ENCODE measurements around the gene PRKAG2. TPM values are rescaled to one million over a fixed set of nuclear protein-coding genes. Genes with fewer than 3 reads are reported as not detected.

Gene PRKAG2
- total RNA-seq, 4 donors from 2014 or later = 38.8 to 94.4 (median 73.2) TPM

DNA sequence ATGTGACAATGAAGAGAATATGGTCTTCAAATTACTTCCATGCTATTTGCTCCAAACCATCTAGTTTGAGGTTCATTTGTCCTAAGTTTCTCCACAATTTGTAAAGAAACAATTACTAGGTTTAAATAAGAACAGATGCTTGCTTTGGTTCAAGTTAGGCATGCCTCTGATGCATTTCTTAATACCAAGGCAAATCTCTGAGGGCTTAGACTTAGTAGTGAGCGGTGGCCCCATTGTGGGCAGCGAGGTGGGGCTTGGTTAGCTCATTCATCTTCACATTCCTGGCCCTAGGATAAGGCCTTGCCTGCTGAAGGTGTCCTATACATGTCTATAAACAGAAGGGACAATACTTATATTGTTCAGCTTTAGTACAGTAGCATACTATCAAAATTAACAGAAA lies 304.8 kb downstream of the PRKAG2 start:
- DNase-seq = no peak
- TF ChIP-seq, protein P1, sequence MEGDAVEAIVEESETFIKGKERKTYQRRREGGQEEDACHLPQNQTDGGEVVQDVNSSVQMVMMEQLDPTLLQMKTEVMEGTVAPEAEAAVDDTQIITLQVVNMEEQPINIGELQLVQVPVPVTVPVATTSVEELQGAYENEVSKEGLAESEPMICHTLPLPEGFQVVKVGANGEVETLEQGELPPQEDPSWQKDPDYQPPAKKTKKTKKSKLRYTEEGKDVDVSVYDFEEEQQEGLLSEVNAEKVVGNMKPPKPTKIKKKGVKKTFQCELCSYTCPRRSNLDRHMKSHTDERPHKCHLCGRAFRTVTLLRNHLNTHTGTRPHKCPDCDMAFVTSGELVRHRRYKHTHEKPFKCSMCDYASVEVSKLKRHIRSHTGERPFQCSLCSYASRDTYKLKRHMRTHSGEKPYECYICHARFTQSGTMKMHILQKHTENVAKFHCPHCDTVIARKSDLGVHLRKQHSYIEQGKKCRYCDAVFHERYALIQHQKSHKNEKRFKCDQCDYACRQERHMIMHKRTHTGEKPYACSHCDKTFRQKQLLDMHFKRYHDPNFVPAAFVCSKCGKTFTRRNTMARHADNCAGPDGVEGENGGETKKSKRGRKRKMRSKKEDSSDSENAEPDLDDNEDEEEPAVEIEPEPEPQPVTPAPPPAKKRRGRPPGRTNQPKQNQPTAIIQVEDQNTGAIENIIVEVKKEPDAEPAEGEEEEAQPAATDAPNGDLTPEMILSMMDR (IDR thresholded peaks at IDR 0.05) = no peak
- TF ChIP-seq POLR2A (IDR thresholded peaks at IDR 0.05) = no peak
- Histone ChIP-seq H3K4me1 (no peaks in the 10 kb centered on the region), H3K4me3 (no peak overlapping the region), H3K36me3 (peaks cover 0 to 41% (median 0%) of the 10 kb centered on the region in 3 donors), H3K27ac (no peak overlapping the region), H3K9me3 (no peaks in the 10 kb centered on the region), H3K27me3 (no peaks in the 10 kb centered on the region)

DNA sequence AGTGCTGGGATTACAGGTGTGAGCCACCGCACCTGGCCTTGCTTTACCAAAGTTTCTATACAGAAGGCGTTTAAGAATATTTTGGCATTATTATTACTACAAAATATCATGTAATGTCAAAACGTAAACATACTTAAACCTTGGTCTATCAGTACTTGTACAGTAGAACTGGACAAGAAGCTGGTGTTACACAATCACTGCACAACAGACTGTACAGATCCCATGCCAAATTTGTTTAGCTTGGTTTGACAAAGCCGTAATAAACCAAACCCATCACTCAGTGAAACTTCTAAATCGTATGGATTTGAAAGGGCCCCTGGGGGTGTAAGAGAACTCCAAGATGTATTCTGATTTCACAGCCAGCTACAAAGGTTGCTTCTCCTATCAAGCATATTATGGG lies 305.4 kb downstream of the PRKAG2 start:
- TF ChIP-seq POLR2A (IDR thresholded peaks at IDR 0.05) = no peak
- TF ChIP-seq, protein P1 (IDR thresholded peaks at IDR 0.05) = no peak
- Histone ChIP-seq H3K4me3 (no peak overlapping the region), H3K27ac (no peak overlapping the region), H3K36me3 (peaks cover 0 to 45% (median 0%) of the 10 kb centered on the region in 3 donors), H3K27me3 (no peaks in the 10 kb centered on the region), H3K9me3 (no peaks in the 10 kb centered on the region), H3K4me1 (no peaks in the 10 kb centered on the region)
- no peak for DNase-seq

DNA sequence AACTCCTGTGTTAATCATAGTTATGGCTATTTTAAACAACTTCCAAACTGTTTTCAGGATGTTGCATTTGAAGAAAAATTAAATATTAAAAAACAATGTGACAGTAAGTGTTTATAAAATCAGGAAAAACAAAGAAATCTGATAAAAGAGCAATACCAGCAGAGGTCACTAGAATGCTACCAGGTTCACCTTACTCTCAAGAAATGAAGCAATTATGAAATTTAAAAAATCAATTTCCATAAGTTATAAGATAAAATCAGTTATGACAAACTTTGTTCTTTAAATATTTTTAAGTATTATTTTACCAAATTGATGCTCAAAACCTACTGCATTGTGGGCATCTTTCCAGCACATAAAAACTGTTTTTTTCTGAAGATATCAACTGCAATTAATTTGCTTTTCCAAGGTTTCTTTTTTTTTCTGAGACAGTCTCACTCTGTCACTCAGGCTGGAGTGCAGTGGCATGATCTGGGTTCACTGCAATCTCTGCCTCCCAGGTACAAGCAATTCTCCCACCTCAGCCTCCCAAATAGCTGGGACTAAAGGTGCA lies 306.5 kb downstream of the PRKAG2 start:
- H3K4me3 ChIP-seq = no peak overlapping the region
- no peak for TF ChIP-seq POLR2A (IDR thresholded peaks at IDR 0.05)
- TF ChIP-seq, protein P1 (IDR thresholded peaks at IDR 0.05) = peak in 4 of 6 experiments; percentile 27 to 45 (median 40)
- no peaks in the 10 kb centered on the region for H3K4me1 ChIP-seq
- H3K36me3 ChIP-seq = peaks cover 0 to 53% (median 0%) of the 10 kb centered on the region in 3 donors
- H3K9me3 ChIP-seq = no peaks in the 10 kb centered on the region
- H3K27ac ChIP-seq = no peak overlapping the region
- no peak for DNase-seq
- H3K27me3 ChIP-seq = no peaks in the 10 kb centered on the region

DNA sequence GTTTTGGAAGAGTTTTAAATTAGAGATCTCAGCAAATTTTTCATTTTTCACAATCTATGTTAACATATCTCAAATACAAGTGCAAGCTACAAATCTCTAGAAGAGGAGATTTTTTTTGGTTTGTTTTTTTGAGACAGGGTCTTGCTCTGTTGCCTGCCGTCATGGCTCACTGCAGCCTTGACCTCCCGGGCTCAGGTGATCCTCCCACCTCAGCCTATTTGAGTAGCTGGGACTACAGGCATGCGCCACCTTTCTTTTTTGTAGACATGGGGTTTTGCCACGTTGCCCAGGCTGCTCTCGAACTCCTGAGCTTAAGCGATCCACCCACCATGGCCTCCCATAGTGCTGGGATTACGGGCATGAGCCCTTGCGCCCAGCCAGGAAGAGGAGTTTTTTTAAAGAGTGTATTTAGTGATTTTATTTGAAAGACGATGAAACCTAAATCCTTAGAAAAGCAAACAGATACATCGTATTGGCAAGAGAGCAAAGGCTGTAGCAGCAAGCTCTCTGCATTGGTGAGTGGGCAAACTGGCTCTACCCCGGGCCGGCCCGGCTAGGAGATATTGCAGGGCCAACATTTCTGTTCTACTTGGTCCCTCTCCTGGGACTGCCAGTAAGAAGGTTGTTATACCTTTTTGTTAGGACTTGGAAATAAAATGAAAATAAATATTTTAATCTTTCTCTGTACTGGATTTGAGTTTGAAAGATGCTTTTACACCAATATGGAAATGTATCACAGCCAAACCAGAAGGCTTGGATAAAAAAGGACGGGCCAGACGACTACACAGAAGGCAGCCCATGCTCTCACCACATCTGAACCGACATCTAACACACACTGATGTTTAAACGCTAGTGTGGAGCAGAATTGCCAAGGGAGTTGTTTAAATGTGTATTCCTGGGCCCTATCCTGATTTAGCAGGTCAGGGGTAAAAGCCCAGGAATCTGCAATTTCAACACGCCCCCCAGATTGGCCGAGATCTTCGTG lies 307.7 kb downstream of the PRKAG2 start:
- DNase-seq = no peak
- H3K27me3 ChIP-seq = no peaks in the 10 kb centered on the region
- TF ChIP-seq, protein P1 (IDR thresholded peaks at IDR 0.05) = no peak
- TF ChIP-seq POLR2A (IDR thresholded peaks at IDR 0.05) = no peak
- no peaks in the 10 kb centered on the region for H3K9me3 ChIP-seq
- no peaks in the 10 kb centered on the region for H3K4me1 ChIP-seq
- peaks cover 0 to 58% (median 0%) of the 10 kb centered on the region in 3 donors for H3K36me3 ChIP-seq
- no peak overlapping the region for H3K27ac ChIP-seq
- H3K4me3 ChIP-seq = no peak overlapping the region

DNA sequence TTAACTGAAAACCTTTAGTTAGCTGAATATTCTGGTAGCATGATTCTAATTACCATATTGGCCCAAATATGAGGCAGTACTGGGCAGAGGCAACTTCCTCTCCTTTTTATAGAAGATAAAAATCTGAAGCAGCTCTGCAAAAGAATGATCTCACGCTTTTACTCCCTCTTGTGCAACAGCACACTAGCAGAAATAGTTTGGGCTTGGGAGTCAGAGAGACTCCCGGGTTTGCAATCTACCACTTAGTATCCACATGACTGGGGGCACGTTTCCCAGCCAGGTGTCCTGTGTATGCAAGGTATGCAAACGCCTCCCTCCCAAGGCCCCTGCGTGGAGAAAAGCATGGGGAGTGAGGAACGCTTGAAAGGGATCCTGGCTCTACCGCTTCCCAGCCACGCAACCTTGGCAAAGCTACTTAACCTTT lies 310.0 kb downstream of the PRKAG2 start:
- no peak for DNase-seq
- H3K27me3 ChIP-seq = no peaks in the 10 kb centered on the region
- H3K27ac ChIP-seq = peak overlapping the region in 1 of 4 donors; percentile 12
- peaks cover 0 to 70% (median 0%) of the 10 kb centered on the region in 3 donors for H3K36me3 ChIP-seq
- no peak overlapping the region for H3K4me3 ChIP-seq
- H3K9me3 ChIP-seq = no peaks in the 10 kb centered on the region
- no peak for TF ChIP-seq POLR2A (IDR thresholded peaks at IDR 0.05)
- TF ChIP-seq, protein P1 (IDR thresholded peaks at IDR 0.05) = no peak
- H3K4me1 ChIP-seq = no peaks in the 10 kb centered on the region

Data from Peyer's patch (tissue), 4 donors.